Activated T-helper 1 cell treated with anti-CD3 and anti-CD28 coated beads, Interleukin-12 subunit alpha, Interleukin-12 subunit beta, Interleukin-2, Interleukin-4 antibody, amounts not matched to agents 30 ng/mL and 10 ng/mL and 1 ng/mL, durations not matched to agents 14 hours and 24 hours and 36 hours (primary cell): ENCODE data around the gene SERPINA6. TPM values are rescaled to one million over a fixed set of nuclear protein-coding genes. Genes with fewer than 3 reads are reported as not detected.
"Not testable (repeated sequence)": the region's sequence is repeated elsewhere in the genome, so short reads cannot be mapped to it uniquely, and the experiment has no call there.

Experiments used
- DNase-seq: peaks from one replicate; pipeline ENCODE4 v3.0.0; 2021; ENCODE audit warnings: low spot score
- H3K27ac Mint-ChIP-seq: one replicate; pipeline ENCODE4 v1.8.0; 2021; ENCODE audit warnings: mild to moderate bottlenecking, mixed read lengths
- H3K27me3 Mint-ChIP-seq: one replicate; pipeline ENCODE4 v1.8.0; 2022; ENCODE audit warnings: mild to moderate bottlenecking, moderate library complexity, mixed read lengths; ENCODE audit not compliant: insufficient read depth
- H3K36me3 Mint-ChIP-seq: one replicate; pipeline ENCODE4 v1.8.0; 2021; ENCODE audit warnings: low read depth, mixed read lengths
- H3K4me1 Mint-ChIP-seq: one replicate; pipeline ENCODE4 v1.8.0; 2021; ENCODE audit warnings: low read depth, mixed read lengths
- H3K4me3 Mint-ChIP-seq: one replicate; pipeline ENCODE4 v1.8.0; 2021; ENCODE audit warnings: mild to moderate bottlenecking, moderate library complexity, mixed read lengths
- H3K9me3 Mint-ChIP-seq: one replicate; pipeline ENCODE4 v1.8.0; 2021; ENCODE audit warnings: mixed read lengths
- intact Hi-C: fragments of 100-400 bp; cut with micrococcal nuclease; formaldehyde crosslinking; loops from one replicate; pipeline ENCODE4 v1.15.1; 2024
- total RNA-seq: library from RNA; stranded (reverse); gene quantifications from 2 replicates; pipeline ENCODE4 v1.2.3, GENCODE V29; 2022

The SERPINA6 gene
- total RNA-seq, 1 donor from 2014 or later, result not detected

- Mint-ChIP-seq H3K9me3 (peaks cover 25% of the 10 kb centered on the region), H3K27ac (no peak overlapping the region)
- intact Hi-C loops, result loop anchor here (5.0 kb wide), 1 partner anchor 177 kb away; no protein-coding TSS in a partner anchor
These were observed 13.4 kb downstream of the SERPINA6 start for GRCh38 chr14:94309721-94310120.

DNA sequence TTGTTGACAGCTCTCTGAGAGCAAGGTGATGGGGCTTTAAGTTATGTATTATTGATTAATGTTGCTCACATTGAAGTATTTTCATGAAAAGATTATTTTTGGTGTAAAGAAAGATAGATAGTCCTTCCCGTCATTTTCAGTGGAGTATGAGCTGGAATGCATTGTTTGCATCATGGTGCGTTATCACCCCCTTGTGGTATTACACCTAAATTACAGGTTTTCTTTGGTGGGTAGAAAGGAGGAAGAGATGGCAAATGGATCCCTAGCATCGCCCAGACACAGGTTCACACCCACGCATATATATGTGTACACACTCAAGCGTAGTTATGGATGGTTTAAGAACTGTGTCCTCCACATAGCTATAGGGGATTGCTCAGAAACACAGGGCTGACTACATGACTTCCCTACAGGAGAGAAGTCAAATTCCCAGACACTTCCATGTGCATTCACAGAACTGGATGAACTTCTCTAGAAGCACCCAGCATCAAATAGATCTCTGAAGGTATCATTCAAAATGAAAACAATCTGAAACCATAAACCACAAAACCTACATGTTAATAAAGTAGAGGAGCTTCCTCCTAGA lies 15.6 kb downstream of the SERPINA6 start:
- peaks cover 25% of the 10 kb centered on the region for H3K9me3 Mint-ChIP-seq
- no peak overlapping the region for H3K27ac Mint-ChIP-seq
- H3K36me3 Mint-ChIP-seq, result no peaks in the 10 kb centered on the region
- DNase-seq, result no peak
- intact Hi-C loops, result loop anchor here (5.0 kb wide), 1 partner anchor 175 kb away; no protein-coding TSS in a partner anchor
- no peaks in the 10 kb centered on the region for H3K4me1 Mint-ChIP-seq
- H3K4me3 Mint-ChIP-seq, result no peak overlapping the region
- no peaks in the 10 kb centered on the region for H3K27me3 Mint-ChIP-seq

More at GRCh38 chr14:94309721-94310120, 13.4 kb downstream of the SERPINA6 start:
- Mint-ChIP-seq H3K4me3 (no peak overlapping the region), H3K27me3 (peaks cover under 1% of the 10 kb centered on the region), H3K4me1 (no peaks in the 10 kb centered on the region), H3K36me3 (no peaks in the 10 kb centered on the region)
- DNase-seq, result no peak

GRCh38 chr14:94306047-94306978 lies 16.8 kb downstream of the SERPINA6 start:
- intact Hi-C loops, result loop anchor here (5.0 kb wide), 1 partner anchor 174 kb away; no protein-coding TSS in a partner anchor
- Mint-ChIP-seq H3K4me1 (no peaks in the 10 kb centered on the region), H3K27ac (no peak overlapping the region), H3K27me3 (no peaks in the 10 kb centered on the region), H3K9me3 (peaks cover 25% of the 10 kb centered on the region), H3K4me3 (no peak overlapping the region), H3K36me3 (no peaks in the 10 kb centered on the region)
- DNase-seq, result no peak

GRCh38 chr14:94305620-94306019 lies 17.5 kb downstream of the SERPINA6 start:
- Mint-ChIP-seq H3K27me3 (no peaks in the 10 kb centered on the region), H3K27ac (no peak overlapping the region), H3K4me3 (no peak overlapping the region), H3K9me3 (peaks cover 25% of the 10 kb centered on the region), H3K4me1 (no peaks in the 10 kb centered on the region), H3K36me3 (no peaks in the 10 kb centered on the region)
- DNase-seq, result no peak
- intact Hi-C loops, result loop anchor here (5.0 kb wide), 1 partner anchor 173 kb away; no protein-coding TSS in a partner anchor

DNA sequence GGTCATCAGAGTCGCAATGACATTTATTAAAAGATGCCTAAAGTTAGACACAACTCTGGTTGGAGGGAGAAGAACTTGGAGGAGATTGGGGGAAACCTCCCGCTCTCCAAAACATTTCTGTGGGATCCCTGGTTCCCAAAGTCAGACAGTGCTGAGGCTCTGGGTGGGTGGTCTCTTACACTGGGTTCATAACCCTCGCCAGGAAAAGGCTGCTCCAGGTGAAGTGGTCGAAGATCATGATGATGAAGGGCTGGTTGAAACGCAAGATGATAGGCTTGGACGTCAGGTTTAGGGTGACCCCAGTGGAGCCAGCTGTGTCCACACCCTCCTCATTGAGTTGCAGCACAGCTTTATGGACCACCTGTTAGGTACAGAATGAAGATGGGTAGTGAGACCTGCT lies 18.9 kb downstream of the SERPINA6 start:
- Mint-ChIP-seq H3K27ac (no peak overlapping the region), H3K36me3 (no peaks in the 10 kb centered on the region), H3K4me1 (no peaks in the 10 kb centered on the region), H3K27me3 (no peaks in the 10 kb centered on the region), H3K4me3 (no peak overlapping the region), H3K9me3 (peaks cover 24% of the 10 kb centered on the region)
- intact Hi-C loops, result no loop called here
- no peak for DNase-seq

DNA sequence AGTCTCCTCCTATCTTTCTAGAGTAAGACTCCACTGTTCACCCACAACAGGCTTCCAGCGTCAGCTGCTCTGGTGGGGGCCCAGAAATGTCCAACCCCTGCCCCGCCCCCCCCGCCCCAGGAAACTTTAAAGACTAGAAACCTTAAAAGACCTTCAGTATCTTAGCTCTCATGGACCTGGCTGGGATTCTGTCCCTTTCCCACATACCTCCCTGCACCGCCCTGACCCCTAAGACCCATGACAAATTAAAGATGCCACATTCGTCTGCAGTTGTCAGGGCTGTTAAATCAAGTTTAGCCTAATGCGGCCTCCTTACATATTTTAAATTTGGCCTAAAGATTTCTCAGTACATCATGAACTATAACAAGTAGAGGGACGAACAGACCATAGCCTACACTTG lies 20.0 kb downstream of the SERPINA6 start:
- Mint-ChIP-seq H3K27me3 (no peaks in the 10 kb centered on the region), H3K9me3 (peaks cover 18% of the 10 kb centered on the region), H3K4me3 (no peak overlapping the region), H3K27ac (no peak overlapping the region), H3K36me3 (no peaks in the 10 kb centered on the region), H3K4me1 (no peaks in the 10 kb centered on the region)
- intact Hi-C loops, result no loop called here
- no peak for DNase-seq

GRCh38 chr14:94298130-94298529 lies 25.0 kb downstream of the SERPINA6 start:
- Mint-ChIP-seq H3K27me3 (no peaks in the 10 kb centered on the region), H3K4me3 (no peak overlapping the region), H3K4me1 (no peaks in the 10 kb centered on the region), H3K27ac (no peak overlapping the region), H3K36me3 (no peaks in the 10 kb centered on the region), H3K9me3 (peaks cover 6% of the 10 kb centered on the region)
- intact Hi-C loops, result no loop called here
- no peak for DNase-seq

GRCh38 chr14:94296181-94296545 lies 27.0 kb downstream of the SERPINA6 start:
- DNase-seq, H3K4me1 Mint-ChIP-seq, H3K9me3 Mint-ChIP-seq, H3K4me3 Mint-ChIP-seq, H3K27me3 Mint-ChIP-seq, intact Hi-C loops, H3K36me3 Mint-ChIP-seq, H3K27ac Mint-ChIP-seq: not testable (repeated sequence)

GRCh38 chr14:94295360-94296180 lies 27.6 kb downstream of the SERPINA6 start:
- Mint-ChIP-seq H3K27me3 (no peaks in the 10 kb centered on the region), H3K36me3 (no peaks in the 10 kb centered on the region), H3K27ac (no peak overlapping the region), H3K4me3 (no peak overlapping the region), H3K9me3 (peaks cover 6% of the 10 kb centered on the region), H3K4me1 (no peaks in the 10 kb centered on the region)
- DNase-seq, result no peak
- intact Hi-C loops, result no loop called here

- H3K27me3 Mint-ChIP-seq, result no peaks in the 10 kb centered on the region
- H3K36me3 Mint-ChIP-seq, result no peaks in the 10 kb centered on the region
- H3K4me3 Mint-ChIP-seq, result no peak overlapping the region
- H3K9me3 Mint-ChIP-seq, result no peaks in the 10 kb centered on the region
- H3K27ac Mint-ChIP-seq, result no peak overlapping the region
- H3K4me1 Mint-ChIP-seq, result no peaks in the 10 kb centered on the region
- no peak for DNase-seq
- intact Hi-C loops, result no loop called here
These were observed 29.6 kb downstream of the SERPINA6 start for GRCh38 chr14:94293578-94293924.

GRCh38 chr14:94292872-94293577 lies 30.1 kb downstream of the SERPINA6 start, which contains the start of gene SERPINA10:
Gene SERPINA10 (minus strand): TSS chr14:94293268. CDS start chr14:94290593, 2,675 bp downstream.
- no peaks in the 10 kb centered on the region for H3K4me1 Mint-ChIP-seq
- no peak within 1 kb of the TSS for H3K4me3 Mint-ChIP-seq
- DNase-seq, result no peak
- H3K36me3 Mint-ChIP-seq, result no peaks in the 10 kb centered on the region
- no peaks in the 10 kb centered on the region for H3K27me3 Mint-ChIP-seq
- intact Hi-C loops, result no loop called here
- H3K9me3 Mint-ChIP-seq, result no peaks in the 10 kb centered on the region
- H3K27ac Mint-ChIP-seq, result no peak within 1 kb of the TSS

DNA sequence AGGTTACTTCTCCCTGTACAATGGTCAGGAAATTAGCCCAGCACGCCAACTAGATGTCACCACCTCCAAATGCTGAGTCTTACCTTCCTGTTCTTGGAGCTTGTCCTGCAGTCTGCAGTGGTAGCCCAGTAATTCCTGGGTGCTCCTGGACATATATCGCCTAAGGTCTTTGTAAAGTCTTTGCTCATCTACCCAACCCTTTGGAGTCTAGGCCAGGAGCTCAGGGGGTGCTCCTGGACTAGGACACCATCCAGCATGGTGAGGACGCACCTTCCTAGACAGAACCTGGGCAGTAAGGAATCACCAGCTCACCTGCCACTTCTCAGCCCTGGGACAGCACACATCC lies 30.6 kb downstream of the SERPINA6 start:
- Mint-ChIP-seq H3K9me3 (no peaks in the 10 kb centered on the region), H3K27me3 (no peaks in the 10 kb centered on the region), H3K36me3 (no peaks in the 10 kb centered on the region), H3K27ac (no peak overlapping the region), H3K4me1 (no peaks in the 10 kb centered on the region), H3K4me3 (no peak overlapping the region)
- DNase-seq, result no peak
- intact Hi-C loops, result no loop called here
